CD4-positive, alpha-beta T cell treated with Interleukin-1 beta for 1 hour (primary cell): Measurements from ENCODE around the gene STAT4.
"Not testable (repeated sequence)": the region's sequence is repeated elsewhere in the genome, so short reads cannot be mapped to it uniquely, and the experiment has no call there.

Experiments
- DNase-seq, 2 donors: peaks; one replicate each; pipeline ENCODE4 v3.0.0-alpha.2; 2020 to 2022

Gene STAT4

DNA sequence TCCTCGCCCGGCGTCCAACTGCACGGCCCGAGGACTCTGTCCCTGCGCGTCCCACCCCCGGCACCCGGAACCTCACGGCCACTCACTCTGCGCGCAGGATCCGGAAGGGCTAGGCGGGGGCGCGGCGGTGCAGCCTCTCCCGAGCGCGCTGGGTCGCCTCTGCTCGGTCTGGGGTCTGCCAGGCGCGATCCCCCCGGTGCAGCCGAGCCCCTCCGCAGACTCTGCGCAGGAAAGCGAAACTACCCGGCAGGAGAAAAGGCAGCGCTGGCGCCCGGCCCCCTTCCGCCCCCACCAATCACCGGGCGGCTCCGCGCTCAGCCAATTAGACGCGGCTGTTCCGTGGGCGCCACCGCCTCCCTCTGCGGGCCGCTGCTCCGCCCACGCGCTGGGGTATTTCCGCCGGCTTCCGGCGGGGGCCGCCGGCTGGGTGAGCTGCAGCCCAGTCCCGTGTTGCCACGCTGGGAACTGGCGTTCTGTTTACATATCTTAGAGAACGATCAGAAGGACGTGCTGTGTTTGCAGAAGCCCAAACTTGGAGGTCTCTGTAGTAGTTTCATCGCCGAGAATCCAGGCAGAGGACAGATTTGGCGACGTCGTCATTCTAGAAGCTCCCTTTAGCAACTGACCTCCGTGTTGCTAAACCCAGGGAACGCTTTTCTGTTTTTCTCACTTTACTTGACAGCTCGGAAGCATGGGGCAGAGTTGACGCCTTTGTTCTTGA, 136.7 kb downstream of the STAT4 start, which contains the start of gene STAT1:
Gene STAT1, minus strand, starts transcription at position 240 of the 721 bp plus-strand sequence. CDS start 4,168 bp downstream, outside the sequence.
- DNase-seq = peak; percentile 93 to 96

DNA sequence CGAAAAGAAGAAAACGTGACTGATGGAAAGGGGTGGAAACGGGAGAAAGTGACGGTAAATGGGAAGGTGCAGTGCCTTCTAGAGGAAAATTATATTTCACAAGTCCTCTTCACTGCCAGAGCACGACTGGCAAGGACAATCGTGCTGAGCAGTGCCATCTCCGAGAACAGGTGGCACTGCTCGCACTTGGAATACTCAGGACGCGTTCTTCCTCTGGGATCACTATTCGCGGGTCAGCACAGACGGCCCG, 137.2 kb downstream of the STAT4 start:
- no peak for DNase-seq

- no peak for DNase-seq
Measured at GRCh38 chr2:191012845-191013681, 137.7 kb downstream of the STAT4 start.

DNA sequence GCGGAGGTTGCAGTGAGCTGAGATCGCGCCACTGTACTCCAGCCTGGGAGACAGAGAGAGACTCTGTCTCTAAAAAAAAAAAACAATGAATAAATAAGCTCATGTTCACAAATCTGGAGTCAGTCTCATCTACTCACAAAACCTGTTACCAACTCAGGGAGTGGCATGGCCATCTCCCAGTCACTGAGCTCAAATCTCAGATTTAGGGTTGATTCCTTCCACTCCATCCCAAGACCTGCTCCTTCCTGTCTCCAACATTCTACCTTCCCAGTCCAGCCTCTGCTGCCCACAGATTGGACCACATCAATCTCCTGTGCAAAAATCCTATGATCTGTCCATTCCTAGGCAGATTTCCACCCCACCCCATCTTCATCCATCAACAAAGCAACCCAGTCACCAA, 138.4 kb downstream of the STAT4 start:
- DNase-seq = no peak

- no peak for DNase-seq
Measured at GRCh38 chr2:191010887-191011885, 139.6 kb downstream of the STAT4 start.

DNA sequence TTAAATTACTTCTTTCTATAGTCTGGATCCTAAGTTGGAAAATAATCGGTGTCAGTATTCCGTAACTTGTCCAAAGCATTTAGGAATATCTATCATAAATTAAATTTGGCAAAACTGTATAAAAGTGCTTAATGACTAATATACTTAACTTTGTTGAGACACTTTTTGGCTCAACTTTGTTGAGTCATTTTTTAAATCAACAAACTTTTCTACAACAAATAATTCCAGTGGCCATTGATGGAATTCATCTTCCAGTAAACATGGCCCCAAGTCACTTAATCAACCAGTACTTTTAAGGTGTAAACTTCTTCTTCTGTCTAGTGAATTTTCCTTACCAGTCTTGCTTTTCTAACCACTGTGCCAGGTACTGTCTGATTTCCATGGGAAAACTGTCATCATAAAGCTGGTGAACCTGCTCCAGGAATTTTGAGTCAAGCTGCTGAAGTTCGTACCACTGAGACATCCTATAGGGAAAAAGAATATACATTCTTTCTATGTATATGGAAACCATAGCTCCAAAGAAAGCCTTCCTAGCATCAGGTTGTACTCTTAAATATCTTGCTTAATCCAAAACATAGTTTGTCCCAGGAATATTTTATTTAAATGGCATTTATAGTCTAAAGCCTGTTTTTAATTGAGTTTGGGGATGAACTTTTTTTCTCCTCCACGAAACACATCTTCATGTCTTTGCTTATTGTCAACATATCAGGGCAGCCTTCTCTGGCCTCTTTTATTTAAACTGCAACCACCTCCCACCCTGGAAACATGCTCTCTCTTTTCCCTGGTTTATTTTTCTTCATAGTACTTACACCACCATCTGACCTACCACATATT, 141.0 kb downstream of the STAT4 start:
- no peak for DNase-seq

DNA sequence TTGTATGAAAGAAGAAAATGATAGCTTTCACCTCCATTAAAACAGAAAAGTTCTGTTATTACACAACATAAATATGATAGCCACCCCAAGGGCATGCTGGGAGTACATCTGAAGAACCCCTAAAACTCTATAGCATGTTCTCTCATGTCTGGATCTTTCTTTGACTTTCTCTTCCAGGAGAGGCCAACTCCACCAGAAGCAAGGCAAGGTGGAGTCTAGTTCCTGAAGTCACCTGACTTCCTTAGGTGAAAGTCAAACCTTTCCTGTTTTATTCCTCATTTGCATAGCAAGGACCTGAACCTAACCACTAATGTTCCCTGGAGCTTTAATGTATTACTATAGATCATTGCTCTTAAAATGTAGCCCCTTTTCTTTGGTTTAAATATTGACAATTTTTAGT, 142.5 kb downstream of the STAT4 start:
- no peak for DNase-seq

- no peak for DNase-seq
Measured at GRCh38 chr2:191006997-191007783, 143.6 kb downstream of the STAT4 start.

DNA sequence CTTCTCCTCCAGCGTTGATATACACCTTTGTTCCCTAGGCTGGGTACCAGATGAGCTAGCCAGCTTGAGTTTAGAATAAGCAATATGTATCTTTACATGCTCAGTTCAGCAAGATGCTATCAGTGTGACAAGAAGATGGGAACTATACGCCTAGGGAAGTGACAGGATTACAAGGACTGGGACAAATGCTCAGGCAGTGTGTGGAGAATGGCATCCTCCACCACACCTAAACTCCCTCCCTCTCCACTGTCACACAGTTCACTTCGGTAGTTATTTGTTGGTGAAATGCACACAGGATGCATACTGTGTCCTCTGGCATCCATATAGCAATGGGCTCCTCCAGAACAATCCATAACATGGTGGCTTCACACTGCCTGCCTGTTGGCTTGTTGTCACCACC, 144.5 kb downstream of the STAT4 start:
- no peak for DNase-seq

- DNase-seq = no peak
Measured at GRCh38 chr2:191003405-191004309, 147.1 kb downstream of the STAT4 start.

GRCh38 chr2:191001624-191002023, 149.2 kb downstream of the STAT4 start:
- DNase-seq = no peak

DNA sequence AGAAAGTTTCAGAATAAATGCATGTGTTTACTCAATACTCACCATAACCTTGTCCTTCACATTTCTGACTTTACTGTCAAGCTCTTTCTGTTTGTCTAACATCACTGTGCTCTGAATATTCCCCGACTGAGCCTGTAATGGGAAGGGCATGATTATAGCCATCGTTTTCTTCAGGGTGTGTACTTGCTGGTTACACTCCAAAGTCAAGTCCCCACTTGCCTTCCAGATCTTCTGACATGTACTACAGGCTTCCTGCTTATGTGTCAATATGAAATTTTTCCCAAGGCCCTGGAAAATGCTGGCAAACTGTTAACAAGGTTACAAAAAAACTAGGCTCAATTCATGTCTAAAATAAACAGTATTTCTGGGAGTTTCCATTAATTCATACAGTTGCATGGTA, 149.8 kb downstream of the STAT4 start:
- DNase-seq = no peak

DNA sequence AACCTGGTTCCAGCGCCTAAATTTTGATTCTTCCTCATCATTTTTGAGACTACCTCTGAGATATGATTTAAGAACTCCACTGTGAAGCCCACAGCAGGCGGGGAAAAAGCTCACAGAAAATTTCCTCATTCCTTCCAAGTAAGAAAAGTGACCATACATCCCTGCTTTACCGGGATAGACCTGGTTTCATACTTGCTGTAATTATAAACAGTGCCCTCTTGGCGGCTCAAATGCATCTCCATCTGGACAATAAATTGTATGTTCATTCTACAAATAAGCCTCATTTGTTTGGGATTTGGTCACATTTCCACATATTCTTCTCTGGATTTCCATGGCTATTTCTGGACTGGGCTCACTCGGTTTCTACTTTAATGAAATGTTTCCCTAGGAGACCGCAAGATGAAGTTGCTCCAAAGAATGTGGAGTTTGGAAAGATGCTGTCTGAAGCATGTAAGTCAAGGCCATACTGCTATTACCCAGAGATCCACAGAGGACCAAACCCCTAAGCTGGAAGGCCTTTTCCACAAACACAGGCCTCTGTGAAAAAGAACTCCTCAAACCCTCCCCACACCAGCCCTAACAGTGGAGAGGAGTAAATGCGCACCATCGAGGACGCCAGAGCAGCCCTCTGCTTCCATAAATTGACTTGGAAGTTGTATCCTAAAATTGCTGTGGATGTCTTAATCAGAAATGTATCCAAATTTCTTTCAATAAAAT, 150.7 kb downstream of the STAT4 start:
- no peak for DNase-seq

DNA sequence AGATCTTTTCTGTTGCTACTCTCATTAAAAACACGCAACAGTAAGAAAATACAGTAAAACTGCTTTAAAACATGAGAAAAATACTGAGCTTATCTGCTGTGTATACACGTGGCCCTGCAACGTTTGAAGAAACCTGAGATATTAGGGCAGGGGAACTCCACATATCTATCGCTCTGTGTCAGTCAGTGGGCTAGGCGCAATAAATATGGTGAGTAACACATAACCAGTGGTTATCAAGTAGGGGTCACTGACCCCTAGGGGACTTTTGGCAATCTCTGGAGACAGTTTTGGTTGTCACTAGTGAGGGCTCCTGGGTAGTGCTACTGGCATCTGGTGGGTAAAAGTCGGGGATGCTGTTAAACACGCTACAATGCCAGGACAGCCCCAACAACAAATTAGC, 151.7 kb downstream of the STAT4 start:
- DNase-seq = no peak

DNA sequence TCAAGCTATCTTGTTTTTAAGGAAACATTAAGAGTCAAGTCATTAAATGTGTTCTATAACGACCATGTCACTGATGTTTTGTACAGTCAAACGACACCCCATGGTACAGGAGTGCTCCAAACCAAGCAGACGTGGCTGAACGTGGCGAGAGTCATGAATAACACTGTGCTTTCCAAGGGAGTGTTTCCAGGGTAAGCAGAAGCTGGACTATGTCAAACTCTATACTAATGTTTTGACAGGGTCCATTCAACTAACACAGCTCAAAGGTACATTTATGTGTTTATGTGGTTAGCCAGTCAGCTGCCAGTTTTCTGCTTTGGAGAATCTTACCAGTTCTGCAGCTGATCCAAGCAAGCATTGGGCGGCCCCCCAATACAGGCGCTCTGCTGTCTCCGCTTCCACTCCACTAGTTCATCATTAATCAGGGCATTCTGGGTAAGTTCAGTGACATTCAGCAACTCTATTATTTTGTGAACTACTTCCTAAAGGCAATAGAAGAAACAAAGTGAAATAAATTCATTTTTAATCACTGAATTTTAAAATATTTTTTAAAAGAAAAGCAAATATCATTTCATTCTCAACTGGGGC, 153.2 kb downstream of the STAT4 start:
- DNase-seq = no peak

GRCh38 chr2:190996947-190997346, 153.8 kb downstream of the STAT4 start:
- no peak for DNase-seq

DNA sequence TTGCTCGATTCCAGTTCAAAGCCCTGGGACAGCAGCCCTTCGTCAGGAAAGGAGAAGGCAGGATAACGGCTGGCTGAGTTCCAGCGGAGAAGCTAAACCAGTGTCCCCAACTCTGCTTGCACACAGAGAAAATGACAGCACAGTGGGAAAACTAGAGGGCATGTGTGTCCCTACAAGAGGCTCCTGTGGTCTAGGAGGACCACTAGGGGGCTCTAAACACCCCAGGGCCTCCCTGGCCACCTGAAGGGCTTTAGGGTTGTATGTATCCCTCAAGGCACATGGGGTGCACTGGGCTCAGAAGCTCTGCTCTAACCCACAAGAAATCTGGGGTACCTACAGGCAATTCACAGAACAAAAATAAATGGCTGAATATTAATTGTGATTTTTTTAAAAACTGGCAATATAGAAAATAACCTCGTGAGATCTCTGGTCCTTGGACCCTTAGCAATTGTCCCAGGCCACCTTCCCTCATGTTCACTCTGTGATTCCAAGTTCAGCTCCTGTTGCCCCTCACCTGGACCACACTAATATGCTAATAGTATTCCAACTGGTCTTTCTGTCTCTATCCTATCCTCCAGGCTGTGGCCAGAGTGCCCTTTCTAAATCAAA, 154.4 kb downstream of the STAT4 start:
- peak; percentile 41 to 57 for DNase-seq

DNA sequence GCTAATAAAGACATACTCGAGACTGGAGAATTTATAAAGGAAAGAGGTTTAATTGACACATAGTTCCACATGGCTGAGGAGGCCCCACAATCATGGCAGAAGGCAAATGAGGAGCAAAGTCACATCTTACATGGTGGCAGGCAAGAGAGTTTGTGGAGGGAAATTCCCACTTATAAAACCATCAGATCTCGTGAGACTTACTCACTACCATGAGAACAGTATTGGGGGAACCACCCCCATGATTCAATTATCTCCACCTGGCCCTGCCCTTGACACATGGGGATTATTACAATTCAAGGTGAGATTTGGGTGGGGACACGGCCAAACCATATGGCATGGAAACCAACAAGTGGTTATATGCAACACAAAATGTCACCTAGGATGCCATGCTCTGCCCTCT, 155.5 kb downstream of the STAT4 start:
- not testable (repeated sequence) for DNase-seq

DNA sequence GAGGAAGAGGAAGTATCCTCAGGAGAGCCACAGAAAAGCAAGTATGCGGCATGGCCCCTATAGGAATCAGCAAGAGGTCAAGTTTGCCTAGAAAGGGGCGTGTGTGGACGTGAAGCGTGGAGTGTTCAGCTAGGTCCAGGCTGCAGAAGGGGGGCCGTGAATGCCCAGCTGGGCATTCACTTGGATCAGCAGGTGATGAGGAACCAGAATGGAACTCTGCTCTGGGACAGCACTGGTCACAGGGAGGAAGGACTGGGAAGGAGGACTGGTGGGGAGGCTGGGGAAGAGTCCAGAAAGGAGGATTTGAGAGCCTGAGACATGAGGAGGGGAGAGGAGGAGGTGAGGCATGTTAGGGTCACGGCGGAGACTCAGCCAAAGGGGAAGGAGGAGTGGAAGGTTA, 156.6 kb downstream of the STAT4 start:
- no peak for DNase-seq
